Measurements from ENCODE around the gene NANOS2.

The NANOS2 gene

GRCh38 chr19:45864629-45865082, 49.9 kb downstream of the NANOS2 start:
- H3K27ac ChIP-seq (ENCODE audit: low read length): no peak overlapping the region
- H3K9me2 ChIP-seq (replicated peaks; ENCODE audit: insufficient read depth, low read length): no peaks in the 10 kb centered on the region
- peaks cover 58% of the 10 kb centered on the region for H3K27me3 ChIP-seq (replicated peaks; ENCODE audit: insufficient read depth, low read length)
- no peaks in the 10 kb centered on the region for H4K20me1 ChIP-seq (ENCODE audit: insufficient read depth, low read length)
- H2AFZ ChIP-seq (ENCODE audit: low read length): no peak overlapping the region
- no peaks in the 10 kb centered on the region for H3K36me3 ChIP-seq (replicated peaks; ENCODE audit: insufficient read depth, low read length)
- DNase-seq: no peak
- H3K79me2 ChIP-seq (ENCODE audit: low read length): peaks cover 32% of the 10 kb centered on the region
- H3F3A ChIP-seq (ENCODE audit: insufficient read depth, low read length): peaks cover 13% of the 10 kb centered on the region
- H3K4me3 ChIP-seq (ENCODE audit: low read length): no peak overlapping the region
- TF ChIP-seq EZH2 (optimal IDR thresholded peaks at IDR 0.05; ENCODE audit: low read depth, low read length) (peak; percentile 56), EZH2phosphoT487 (IDR thresholded peaks at IDR 0.05; ENCODE audit: low read length) (no peak)
- H3K9me3 ChIP-seq (replicated peaks; ENCODE audit: insufficient read depth, low read length): no peaks in the 10 kb centered on the region
- H3K4me1 ChIP-seq (ENCODE audit: low read length): 0 out of 2 replicates have a peak, but pooled peaks cover 4% of the 10 kb centered on the region
- H3K4me2 ChIP-seq (ENCODE audit: low read depth, low read length): no peak overlapping the region
- H3K9ac ChIP-seq (ENCODE audit: low read length): no peak overlapping the region

- Histone ChIP-seq H3K36me3 (replicated peaks; ENCODE audit: insufficient read depth, low read length) (no peaks in the 10 kb centered on the region), H3K27me3 (replicated peaks; ENCODE audit: insufficient read depth, low read length) (peaks cover 53% of the 10 kb centered on the region), H3K9me2 (replicated peaks; ENCODE audit: insufficient read depth, low read length) (no peaks in the 10 kb centered on the region), H4K20me1 (ENCODE audit: insufficient read depth, low read length) (no peaks in the 10 kb centered on the region), H3K79me2 (ENCODE audit: low read length) (peaks cover 39% of the 10 kb centered on the region), H3K4me1 (ENCODE audit: low read length) (0 out of 2 replicates have a peak, but pooled peaks cover 4% of the 10 kb centered on the region), H3K9me3 (replicated peaks; ENCODE audit: insufficient read depth, low read length) (no peaks in the 10 kb centered on the region), H3K4me2 (ENCODE audit: low read depth, low read length) (peak within 1 kb of the TSS; percentile 95), H3K27ac (ENCODE audit: low read length) (no peak within 1 kb of the TSS), H3K9ac (ENCODE audit: low read length) (no peak within 1 kb of the TSS; the same call in 1 of the 2 replicates), H3K4me3 (ENCODE audit: low read length) (peak within 1 kb of the TSS; percentile 89), H3F3A (ENCODE audit: insufficient read depth, low read length) (peaks cover 13% of the 10 kb centered on the region), H2AFZ (ENCODE audit: low read length) (peak within 1 kb of the TSS; percentile 89)
- DNase-seq: peak; percentile 53
- peak; percentile 55 for TF ChIP-seq CTCF (IDR thresholded peaks at IDR 0.05; ENCODE audit: low read length)
- no peak for TF ChIP-seq EZH2phosphoT487 (IDR thresholded peaks at IDR 0.05; ENCODE audit: low read length)
- peak; percentile 63 for TF ChIP-seq EZH2 (optimal IDR thresholded peaks at IDR 0.05; ENCODE audit: low read depth, low read length)
Measured at GRCh38 chr19:45863840-45864628, 50.5 kb downstream of the NANOS2 start, which contains the start of gene FOXA3. Gene FOXA3, plus strand, starts transcription at chr19:45864326. Its CDS starts 131 bp downstream, at chr19:45864457.

- H3K9me3 ChIP-seq (replicated peaks; ENCODE audit: insufficient read depth, low read length): no peaks in the 10 kb centered on the region
- no peaks in the 10 kb centered on the region for H3K36me3 ChIP-seq (replicated peaks; ENCODE audit: insufficient read depth, low read length)
- peak overlapping the region; percentile 95 for H3K4me2 ChIP-seq (ENCODE audit: low read depth, low read length)
- no peaks in the 10 kb centered on the region for H4K20me1 ChIP-seq (ENCODE audit: insufficient read depth, low read length)
- DNase-seq: no peak
- H3K79me2 ChIP-seq (ENCODE audit: low read length): peaks cover 43% of the 10 kb centered on the region
- H3F3A ChIP-seq (ENCODE audit: insufficient read depth, low read length): peaks cover 13% of the 10 kb centered on the region
- peak overlapping the region; percentile 89 for H3K4me3 ChIP-seq (ENCODE audit: low read length)
- no peak overlapping the region; the same call in 1 of the 2 replicates for H3K9ac ChIP-seq (ENCODE audit: low read length)
- H3K9me2 ChIP-seq (replicated peaks; ENCODE audit: insufficient read depth, low read length): no peaks in the 10 kb centered on the region
- TF ChIP-seq EZH2 (optimal IDR thresholded peaks at IDR 0.05; ENCODE audit: low read depth, low read length) (no peak), CTCF (IDR thresholded peaks at IDR 0.05; ENCODE audit: low read length) (no peak), EZH2phosphoT487 (IDR thresholded peaks at IDR 0.05; ENCODE audit: low read length) (no peak)
- no peak overlapping the region for H3K27ac ChIP-seq (ENCODE audit: low read length)
- 0 out of 2 replicates have a peak, but pooled peaks cover 4% of the 10 kb centered on the region for H3K4me1 ChIP-seq (ENCODE audit: low read length)
- peaks cover 48% of the 10 kb centered on the region for H3K27me3 ChIP-seq (replicated peaks; ENCODE audit: insufficient read depth, low read length)
- peak overlapping the region; percentile 89 for H2AFZ ChIP-seq (ENCODE audit: low read length)
Measured at GRCh38 chr19:45863335-45863839, 51.2 kb downstream of the NANOS2 start.
